DMS 273 treated with DMSO at 0.1 percent for 48 hours (cell line): ENCODE measurements around the gene TIMM9.
"Not testable (repeated sequence)": the region's sequence is repeated elsewhere in the genome, so short reads cannot be mapped to it uniquely, and the experiment has no call there.

Experiments used
- DNase-seq: peaks from one replicate; lab custom pipeline; 2025; lab: John Stamatoyannopoulos, UW

Gene TIMM9

GRCh38 chr14:58427281-58428117, at the start of gene TIMM9, which contains the start of gene KIAA0586:
Gene TIMM9, minus strand, starts transcription at chr14:58427531. Its CDS starts 15,586 bp downstream, at chr14:58411945.
Gene KIAA0586, plus strand, starts transcription at chr14:58427719. Its CDS starts 546 bp downstream, at chr14:58428265.
- peak; percentile 97 for DNase-seq

- no peak for DNase-seq
These were observed 49.0 kb upstream of the TIMM9 start for GRCh38 chr14:58476320-58476719.

GRCh38 chr14:58469309-58469708, 42.0 kb upstream of the TIMM9 start:
- DNase-seq, result no peak

GRCh38 chr14:58467575-58467974, 40.2 kb upstream of the TIMM9 start:
- DNase-seq, result no peak

- DNase-seq, result no peak
These were observed 39.1 kb upstream of the TIMM9 start for GRCh38 chr14:58466459-58466858.

GRCh38 chr14:58465421-58465820, 38.1 kb upstream of the TIMM9 start:
- no peak for DNase-seq

- no peak for DNase-seq
These were observed 37.3 kb upstream of the TIMM9 start for GRCh38 chr14:58464652-58465051.

GRCh38 chr14:58463147-58463546, 35.8 kb upstream of the TIMM9 start:
- DNase-seq, result no peak

GRCh38 chr14:58460772-58461171, 33.4 kb upstream of the TIMM9 start:
- DNase-seq, result no peak

- DNase-seq, result no peak
These were observed 28.4 kb upstream of the TIMM9 start for GRCh38 chr14:58455593-58456265.

- DNase-seq, result no peak
These were observed 17.3 kb upstream of the TIMM9 start for GRCh38 chr14:58444627-58445026.

GRCh38 chr14:58439476-58439875, 12.1 kb upstream of the TIMM9 start:
- no peak for DNase-seq

GRCh38 chr14:58430156-58430555, 2.8 kb upstream of the TIMM9 start:
- DNase-seq, result no peak

GRCh38 chr14:58428118-58428683, 870 bp upstream of the TIMM9 start:
- DNase-seq, result peak; percentile 22

- DNase-seq, result peak; percentile 52
These were observed 556 bp downstream of the TIMM9 start for GRCh38 chr14:58426670-58427280.

- DNase-seq, result not testable (repeated sequence)
These were observed 10.4 kb downstream of the TIMM9 start for GRCh38 chr14:58416934-58417333.

- no peak for DNase-seq
These were observed 11.4 kb downstream of the TIMM9 start for GRCh38 chr14:58415636-58416547.

- DNase-seq, result no peak
These were observed 12.5 kb downstream of the TIMM9 start for GRCh38 chr14:58414845-58415244.

- DNase-seq, result no peak
These were observed 18.6 kb downstream of the TIMM9 start for GRCh38 chr14:58408681-58409215.

GRCh38 chr14:58401587-58401986, 25.7 kb downstream of the TIMM9 start:
- DNase-seq, result no peak

GRCh38 chr14:58398895-58399294, 28.4 kb downstream of the TIMM9 start:
- no peak for DNase-seq
